Vagina (tissue), 2 donors: ENCODE results near the gene DCAKD.

Source experiments
- POLR2A ChIP-seq, 2 donors: fragments of 450-650 bp; IDR thresholded peaks; one replicate each; pipeline ENCODE4 v1.6.1; 2017; ENCODE audit warnings: antibody characterized with exemption in 2 of 2, mild to moderate bottlenecking in 2 of 2, moderate library complexity in 2 of 2
- POLR2AphosphoS5 ChIP-seq, 2 donors: sonication (generic); formaldehyde crosslinking; IDR thresholded peaks; one replicate each; pipeline ENCODE4 v1.9.0; 2017; ENCODE audit warnings: antibody characterized with exemption in 2 of 2, mild to moderate bottlenecking in 2 of 2, low read depth in 1 of 2; ENCODE audit not compliant: insufficient read depth in 1 of 2
- TF ChIP-seq, protein P1 (sequence below), 3 experiments: fragments of 450-650 bp in 2 of 3; fragments of 200-600 bp in 1 of 3; sonication (generic) in 1 of 3; IDR thresholded peaks; one replicate each; pipeline ENCODE4 v1.5.1; 2017 to 2019; ENCODE audit warnings: antibody characterized with exemption in 3 of 3, mild to moderate bottlenecking in 2 of 3, moderate library complexity in 2 of 3

DNA sequence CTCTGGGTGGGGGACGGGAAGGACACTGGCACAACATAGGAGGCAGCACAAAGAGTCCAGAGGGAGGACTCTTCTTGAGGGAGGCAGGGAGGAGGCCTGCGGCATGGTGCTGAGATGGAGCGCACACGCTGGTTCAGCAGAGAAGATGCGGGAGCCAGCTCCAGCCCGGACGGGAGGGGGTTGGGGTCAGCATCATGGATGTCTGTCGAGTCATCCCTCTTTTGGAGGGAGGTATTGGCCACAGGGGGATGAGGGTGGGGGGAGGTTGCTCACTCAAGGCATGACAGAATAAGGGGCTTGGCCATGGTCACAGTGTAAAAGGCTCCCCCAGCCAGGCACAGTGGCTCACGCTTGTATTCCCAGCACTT is 19.3 kb downstream of the DCAKD start:
- TF ChIP-seq POLR2AphosphoS5 (IDR thresholded peaks at IDR 0.05; ENCODE audit: insufficient read depth in 1 of 2, low read depth in 1 of 2) (no peak), POLR2A (IDR thresholded peaks at IDR 0.05) (no peak)
- TF ChIP-seq, protein P1, sequence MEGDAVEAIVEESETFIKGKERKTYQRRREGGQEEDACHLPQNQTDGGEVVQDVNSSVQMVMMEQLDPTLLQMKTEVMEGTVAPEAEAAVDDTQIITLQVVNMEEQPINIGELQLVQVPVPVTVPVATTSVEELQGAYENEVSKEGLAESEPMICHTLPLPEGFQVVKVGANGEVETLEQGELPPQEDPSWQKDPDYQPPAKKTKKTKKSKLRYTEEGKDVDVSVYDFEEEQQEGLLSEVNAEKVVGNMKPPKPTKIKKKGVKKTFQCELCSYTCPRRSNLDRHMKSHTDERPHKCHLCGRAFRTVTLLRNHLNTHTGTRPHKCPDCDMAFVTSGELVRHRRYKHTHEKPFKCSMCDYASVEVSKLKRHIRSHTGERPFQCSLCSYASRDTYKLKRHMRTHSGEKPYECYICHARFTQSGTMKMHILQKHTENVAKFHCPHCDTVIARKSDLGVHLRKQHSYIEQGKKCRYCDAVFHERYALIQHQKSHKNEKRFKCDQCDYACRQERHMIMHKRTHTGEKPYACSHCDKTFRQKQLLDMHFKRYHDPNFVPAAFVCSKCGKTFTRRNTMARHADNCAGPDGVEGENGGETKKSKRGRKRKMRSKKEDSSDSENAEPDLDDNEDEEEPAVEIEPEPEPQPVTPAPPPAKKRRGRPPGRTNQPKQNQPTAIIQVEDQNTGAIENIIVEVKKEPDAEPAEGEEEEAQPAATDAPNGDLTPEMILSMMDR (IDR thresholded peaks at IDR 0.05) = no peak
